ENCODE data around the gene KCNQ1.

GRCh38 chr11:2827256-2827655, 382.4 kb downstream of the KCNQ1 start:
- TF ChIP-seq POLR2A (IDR thresholded peaks at IDR 0.05; ENCODE audit: low read depth, low read length) (no peak), POLR2AphosphoS5 (IDR thresholded peaks at IDR 0.05; ENCODE audit: low read depth, low read length) (no peak), TAF1 (IDR thresholded peaks at IDR 0.05; ENCODE audit: borderline replicate concordance, low read depth, low read length) (no peak)

Measured in GM12892 (cell line).